ENCODE data around the gene WDFY4. TPM values are rescaled to one million over a fixed set of nuclear protein-coding genes. Genes with fewer than 3 reads are reported as not detected.

Gene WDFY4
- total RNA-seq, 1 donor from 2014 or later, result 0.25 TPM

DNA sequence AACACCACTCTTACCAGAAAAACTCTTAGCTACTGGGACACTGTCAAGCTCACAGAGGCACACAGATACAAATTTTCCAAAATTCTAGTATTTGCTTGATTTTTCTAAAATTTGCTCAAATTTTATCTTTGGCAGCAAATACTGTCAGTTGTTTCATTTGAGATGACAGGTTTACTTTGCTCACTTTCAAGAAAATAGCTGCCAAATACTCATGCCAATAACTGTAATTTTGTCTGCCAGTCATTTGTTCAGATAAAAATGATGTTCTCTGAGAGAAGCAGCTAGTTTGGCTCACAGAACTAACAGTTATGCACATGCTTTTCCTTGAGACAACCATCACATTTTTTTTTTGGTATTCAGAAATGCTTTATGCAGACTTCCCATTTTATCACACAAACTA, 172.2 kb downstream of the WDFY4 start:
- no peak overlapping the region for H3K4me3 Mint-ChIP-seq (ENCODE audit: unreplicated experiment)
- no peaks in the 10 kb centered on the region for H3K4me1 Mint-ChIP-seq (ENCODE audit: low read depth, unreplicated experiment)
- H3K27me3 Mint-ChIP-seq (ENCODE audit: low read depth, unreplicated experiment), result peaks cover 7% of the 10 kb centered on the region
- H3K27ac Mint-ChIP-seq (ENCODE audit: unreplicated experiment), result no peak overlapping the region
- TF ChIP-seq, protein P1, sequence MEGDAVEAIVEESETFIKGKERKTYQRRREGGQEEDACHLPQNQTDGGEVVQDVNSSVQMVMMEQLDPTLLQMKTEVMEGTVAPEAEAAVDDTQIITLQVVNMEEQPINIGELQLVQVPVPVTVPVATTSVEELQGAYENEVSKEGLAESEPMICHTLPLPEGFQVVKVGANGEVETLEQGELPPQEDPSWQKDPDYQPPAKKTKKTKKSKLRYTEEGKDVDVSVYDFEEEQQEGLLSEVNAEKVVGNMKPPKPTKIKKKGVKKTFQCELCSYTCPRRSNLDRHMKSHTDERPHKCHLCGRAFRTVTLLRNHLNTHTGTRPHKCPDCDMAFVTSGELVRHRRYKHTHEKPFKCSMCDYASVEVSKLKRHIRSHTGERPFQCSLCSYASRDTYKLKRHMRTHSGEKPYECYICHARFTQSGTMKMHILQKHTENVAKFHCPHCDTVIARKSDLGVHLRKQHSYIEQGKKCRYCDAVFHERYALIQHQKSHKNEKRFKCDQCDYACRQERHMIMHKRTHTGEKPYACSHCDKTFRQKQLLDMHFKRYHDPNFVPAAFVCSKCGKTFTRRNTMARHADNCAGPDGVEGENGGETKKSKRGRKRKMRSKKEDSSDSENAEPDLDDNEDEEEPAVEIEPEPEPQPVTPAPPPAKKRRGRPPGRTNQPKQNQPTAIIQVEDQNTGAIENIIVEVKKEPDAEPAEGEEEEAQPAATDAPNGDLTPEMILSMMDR (IDR thresholded peaks at IDR 0.05; ENCODE audit: insufficient read depth, low read depth, low read length), result no peak
- no peak for FAIRE-seq
- Histone ChIP-seq H3K79me2 (ENCODE audit: insufficient read depth, low read length) (no peaks in the 10 kb centered on the region), H3K27me3 (ENCODE audit: insufficient read depth, low read length) (peaks cover 2% of the 10 kb centered on the region), H3K36me3 (ENCODE audit: insufficient read depth, low read length) (no peaks in the 10 kb centered on the region), H3K9ac (ENCODE audit: low read length) (no peak overlapping the region), H3K9me3 (ENCODE audit: insufficient read depth, low read depth, low read length) (no peaks in the 10 kb centered on the region), H4K20me1 (ENCODE audit: insufficient read depth, low read length) (no peaks in the 10 kb centered on the region), H3K27ac (ENCODE audit: low read depth, low read length) (no peak overlapping the region), H3K4me2 (ENCODE audit: low read length) (no peak overlapping the region), H3K4me3 (ENCODE audit: insufficient read depth, low read depth, low read length) (no peak overlapping the region), H2AFZ (ENCODE audit: low read depth, low read length) (no peak overlapping the region), H3K4me1 (ENCODE audit: insufficient read depth, low read length) (no peaks in the 10 kb centered on the region)
- H3K36me3 Mint-ChIP-seq (ENCODE audit: low read depth, unreplicated experiment), result no peaks in the 10 kb centered on the region
- H3K9me3 Mint-ChIP-seq (ENCODE audit: unreplicated experiment), result no peaks in the 10 kb centered on the region
- DNase-seq (ENCODE audit: low read depth), result no peak

DNA sequence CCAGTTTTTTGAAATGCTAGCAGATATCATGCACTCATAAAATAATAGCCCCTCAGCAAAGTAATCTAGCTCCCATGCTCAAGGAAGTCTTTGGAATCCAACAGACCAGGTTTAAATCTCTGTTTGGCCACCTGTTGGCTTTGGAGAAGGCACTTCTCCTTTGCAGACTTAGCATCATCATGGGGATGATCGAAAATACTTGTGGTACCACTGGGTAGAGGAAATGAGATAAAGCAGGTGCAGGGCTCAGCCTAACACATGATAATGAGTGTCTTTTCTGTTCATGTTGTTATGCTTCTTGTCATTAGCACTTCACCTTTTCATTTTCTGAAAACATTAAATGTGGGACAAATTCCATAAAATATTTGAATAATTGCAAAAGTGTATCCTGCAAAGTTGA, 187.6 kb downstream of the WDFY4 start:
- Mint-ChIP-seq H3K27me3 (ENCODE audit: low read depth, unreplicated experiment) (peaks cover 22% of the 10 kb centered on the region), H3K9me3 (ENCODE audit: unreplicated experiment) (no peaks in the 10 kb centered on the region), H3K4me1 (ENCODE audit: low read depth, unreplicated experiment) (no peaks in the 10 kb centered on the region), H3K36me3 (ENCODE audit: low read depth, unreplicated experiment) (no peaks in the 10 kb centered on the region), H3K4me3 (ENCODE audit: unreplicated experiment) (no peak overlapping the region), H3K27ac (ENCODE audit: unreplicated experiment) (no peak overlapping the region)
- no peak overlapping the region for H2AFZ ChIP-seq (ENCODE audit: low read depth, low read length)
- no peak for TF ChIP-seq EZH2 (IDR thresholded peaks at IDR 0.05; ENCODE audit: insufficient read depth, low read length)
- TF ChIP-seq, protein P1 (IDR thresholded peaks at IDR 0.05; ENCODE audit: insufficient read depth, low read depth, low read length), result no peak
- H3K79me2 ChIP-seq (ENCODE audit: insufficient read depth, low read length), result no peaks in the 10 kb centered on the region
- peaks cover 3% of the 10 kb centered on the region for H3K27me3 ChIP-seq (ENCODE audit: insufficient read depth, low read length)
- H3K36me3 ChIP-seq (ENCODE audit: insufficient read depth, low read length), result no peaks in the 10 kb centered on the region
- H3K27ac ChIP-seq (ENCODE audit: low read depth, low read length), result no peak overlapping the region
- no peak overlapping the region for H3K9ac ChIP-seq (ENCODE audit: low read length)
- no peaks in the 10 kb centered on the region for H3K9me3 ChIP-seq (ENCODE audit: insufficient read depth, low read depth, low read length)
- H4K20me1 ChIP-seq (ENCODE audit: insufficient read depth, low read length), result no peaks in the 10 kb centered on the region
- DNase-seq (ENCODE audit: low read depth) (no peak), FAIRE-seq (no peak)
- H3K4me1 ChIP-seq (ENCODE audit: insufficient read depth, low read length), result no peaks in the 10 kb centered on the region
- H3K4me2 ChIP-seq (ENCODE audit: low read length), result no peak overlapping the region
- no peak overlapping the region for H3K4me3 ChIP-seq (ENCODE audit: insufficient read depth, low read depth, low read length)

DNA sequence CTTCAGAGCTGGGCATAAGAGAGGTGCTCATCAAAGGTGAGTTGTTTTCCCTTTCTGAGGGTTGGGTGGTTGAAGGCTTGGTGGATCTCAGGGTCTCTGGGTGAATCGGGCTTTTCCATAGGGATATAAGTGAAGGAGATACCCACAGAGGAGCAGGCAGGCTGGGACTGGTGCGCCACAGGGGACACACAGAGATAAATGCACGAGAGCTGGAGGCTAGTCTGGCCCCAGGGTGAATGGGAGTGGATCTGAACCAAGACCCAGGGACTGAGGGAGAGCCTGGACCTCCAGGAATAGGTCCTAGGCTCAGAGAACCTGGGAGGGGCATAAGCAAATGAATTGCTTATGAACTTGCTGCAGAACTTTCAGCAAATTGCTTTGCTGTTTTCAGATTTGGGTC, 193.4 kb downstream of the WDFY4 start:
- Histone ChIP-seq H3K4me1 (ENCODE audit: insufficient read depth, low read length) (no peaks in the 10 kb centered on the region), H3K79me2 (ENCODE audit: insufficient read depth, low read length) (no peaks in the 10 kb centered on the region), H4K20me1 (ENCODE audit: insufficient read depth, low read length) (no peaks in the 10 kb centered on the region), H3K36me3 (ENCODE audit: insufficient read depth, low read length) (no peaks in the 10 kb centered on the region), H3K4me3 (ENCODE audit: insufficient read depth, low read depth, low read length) (no peak overlapping the region), H3K9ac (ENCODE audit: low read length) (no peak overlapping the region), H3K9me3 (ENCODE audit: insufficient read depth, low read depth, low read length) (no peaks in the 10 kb centered on the region), H3K4me2 (ENCODE audit: low read length) (no peak overlapping the region), H3K27ac (ENCODE audit: low read depth, low read length) (no peak overlapping the region), H2AFZ (ENCODE audit: low read depth, low read length) (no peak overlapping the region), H3K27me3 (ENCODE audit: insufficient read depth, low read length) (no peaks in the 10 kb centered on the region)
- Mint-ChIP-seq H3K9me3 (ENCODE audit: unreplicated experiment) (no peaks in the 10 kb centered on the region), H3K27ac (ENCODE audit: unreplicated experiment) (no peak overlapping the region), H3K27me3 (ENCODE audit: low read depth, unreplicated experiment) (peaks cover 28% of the 10 kb centered on the region), H3K36me3 (ENCODE audit: low read depth, unreplicated experiment) (no peaks in the 10 kb centered on the region), H3K4me3 (ENCODE audit: unreplicated experiment) (no peak overlapping the region), H3K4me1 (ENCODE audit: low read depth, unreplicated experiment) (no peaks in the 10 kb centered on the region)
- FAIRE-seq (no peak), DNase-seq (ENCODE audit: low read depth) (no peak)
- TF ChIP-seq, protein P1 (IDR thresholded peaks at IDR 0.05; ENCODE audit: insufficient read depth, low read depth, low read length), result no peak
- no peak for TF ChIP-seq EZH2 (IDR thresholded peaks at IDR 0.05; ENCODE audit: insufficient read depth, low read length)

Data from astrocyte (in vitro differentiated cells and primary cell).